Neural cell (in vitro differentiated cells): ENCODE data around the gene GLT8D1. TPM values are rescaled to one million over a fixed set of nuclear protein-coding genes. Genes with fewer than 3 reads are reported as not detected.

ENCODE experiments used
- H2AFZ ChIP-seq: fragments of 200-600, 300-800 bp; sonication (generic), shearing (Covaris generic); 2 replicates; pipeline ENCODE4 v1.6.0; 2014; ENCODE audit warnings: low read depth, mild to moderate bottlenecking, antibody characterized with exemption, low read length, moderate library complexity
- H3F3A ChIP-seq: fragments of 200-600 bp; shearing (Covaris generic); 2 replicates; pipeline ENCODE4 v1.6.1; 2016; ENCODE audit warnings: mild to moderate bottlenecking, moderate library complexity, mixed read lengths, antibody characterized with exemption, low read length; ENCODE audit not compliant: insufficient read depth, poor library complexity, severe bottlenecking
- H3K27ac ChIP-seq: fragments of 200-600, 300-800 bp; sonication (generic), shearing (Covaris generic); 2 replicates; pipeline ENCODE4 v1.5.1; 2014; ENCODE audit warnings: mild to moderate bottlenecking, low read length, moderate library complexity
- H3K27me3 ChIP-seq: fragments of 300-800, 200-600 bp; sonication (generic), shearing (Covaris generic); 2 replicates; pipeline ENCODE4 v1.6.0; 2014; ENCODE audit warnings: mild to moderate bottlenecking, low read depth, low read length, moderate library complexity; ENCODE audit not compliant: insufficient read depth
- H3K36me3 ChIP-seq: fragments of 300-800, 200-600 bp; sonication (generic), shearing (Covaris generic); 2 replicates; pipeline ENCODE4 v1.5.1; 2014; ENCODE audit warnings: mild to moderate bottlenecking, antibody characterized with exemption, low read length, moderate library complexity; ENCODE audit not compliant: insufficient read depth
- H3K4me2 ChIP-seq: fragments of 300-800, 200-600 bp; sonication (generic), shearing (Covaris generic); 2 replicates; pipeline ENCODE4 v1.6.0; 2014; ENCODE audit warnings: mild to moderate bottlenecking, low read length
- H3K4me3 ChIP-seq: fragments of 300-800, 200-600 bp; sonication (generic), shearing (Covaris generic); 2 replicates; pipeline ENCODE4 v1.5.1; 2014; ENCODE audit warnings: mild to moderate bottlenecking, low read length, moderate library complexity
- H3K79me2 ChIP-seq: fragments of 200-600 bp; shearing (Covaris generic); replicated peaks from 2 replicates; pipeline ENCODE4 v1.6.0; 2014; ENCODE audit warnings: mild to moderate bottlenecking, low read length, moderate library complexity; ENCODE audit not compliant: insufficient read depth
- H3K9ac ChIP-seq: fragments of 300-800, 200-600 bp; sonication (generic), shearing (Covaris generic); 2 replicates; pipeline ENCODE4 v1.6.1; 2016; ENCODE audit warnings: mild to moderate bottlenecking, low read length, mixed read lengths
- H3K9me2 ChIP-seq: fragments of 200-600 bp; shearing (Covaris generic); 2 replicates; pipeline ENCODE4 v1.6.1; 2016; ENCODE audit warnings: mild to moderate bottlenecking, low read length, mixed read lengths; ENCODE audit not compliant: insufficient read depth
- H3K9me3 ChIP-seq: fragments of 200-600, 300-800 bp; sonication (generic), shearing (Covaris generic); 2 replicates; pipeline ENCODE4 v1.6.1; 2016; ENCODE audit warnings: mild to moderate bottlenecking, mixed run types, low read length, moderate library complexity, mixed read lengths
- H4K20me1 ChIP-seq: fragments of 200-600 bp; shearing (Covaris generic); 2 replicates; pipeline ENCODE4 v1.6.1; 2016; ENCODE audit warnings: mild to moderate bottlenecking, mixed run types; ENCODE audit not compliant: insufficient read depth
- EP300 ChIP-seq: fragments of 450-650 bp; conservative IDR thresholded peaks from 2 replicates; pipeline ENCODE4 v1.6.1; 2014; ENCODE audit warnings: antibody characterized with exemption, mild to moderate bottlenecking, moderate library complexity; ENCODE audit not compliant: poor library complexity, severe bottlenecking
- EZH2 ChIP-seq: fragments of 200-600, 300-800 bp; shearing (Covaris generic), sonication (generic); IDR thresholded peaks from 2 replicates; pipeline ENCODE4 v1.6.1; 2014; ENCODE audit warnings: antibody characterized with exemption, low read length, borderline replicate concordance, mild to moderate bottlenecking; ENCODE audit not compliant: insufficient read depth, poor library complexity, severe bottlenecking
- MXI1 ChIP-seq: fragments of 450-650 bp; conservative IDR thresholded peaks from 2 replicates; pipeline ENCODE4 v1.6.1; 2014; ENCODE audit warnings: antibody characterized with exemption, mild to moderate bottlenecking; ENCODE audit not compliant: poor library complexity, severe bottlenecking
- POLR2AphosphoS5 ChIP-seq: IDR thresholded peaks from 2 replicates; pipeline ENCODE4 v1.6.1; 2012
- RAD21 ChIP-seq: fragments of 450-650 bp; conservative IDR thresholded peaks from 2 replicates; pipeline ENCODE4 v1.6.1; 2014; ENCODE audit warnings: antibody characterized with exemption, mild to moderate bottlenecking, moderate library complexity
- SMC3 ChIP-seq: fragments of 450-650 bp; conservative IDR thresholded peaks from 2 replicates; pipeline ENCODE4 v1.6.1; 2014; ENCODE audit warnings: antibody characterized with exemption, mild to moderate bottlenecking, moderate library complexity; ENCODE audit not compliant: poor library complexity
- TAF1 ChIP-seq: IDR thresholded peaks from 2 replicates; pipeline ENCODE4 v1.6.1; 2012; ENCODE audit warnings: low read depth
- polyA plus RNA-seq: library from polyadenylated mRNA; depleted of rRNA; stranded (reverse); fragments of >200 nt; gene quantifications from 2 replicates; pipeline ENCODE4 v1.2.3, GENCODE V29; 2014
- TF ChIP-seq, protein P1 (sequence below): IDR thresholded peaks from 2 replicates; pipeline ENCODE4 v1.6.1; 2012; ENCODE audit warnings: borderline replicate concordance
- TF ChIP-seq, protein P2 (sequence below): fragments of 450-650 bp; IDR thresholded peaks from 2 replicates; pipeline ENCODE4 v1.5.1; 2014; ENCODE audit warnings: antibody characterized with exemption, mild to moderate bottlenecking, moderate library complexity; ENCODE audit not compliant: poor library complexity, severe bottlenecking

The GLT8D1 gene
- polyA plus RNA-seq, 1 donor from 2014 or later: 182 TPM

DNA sequence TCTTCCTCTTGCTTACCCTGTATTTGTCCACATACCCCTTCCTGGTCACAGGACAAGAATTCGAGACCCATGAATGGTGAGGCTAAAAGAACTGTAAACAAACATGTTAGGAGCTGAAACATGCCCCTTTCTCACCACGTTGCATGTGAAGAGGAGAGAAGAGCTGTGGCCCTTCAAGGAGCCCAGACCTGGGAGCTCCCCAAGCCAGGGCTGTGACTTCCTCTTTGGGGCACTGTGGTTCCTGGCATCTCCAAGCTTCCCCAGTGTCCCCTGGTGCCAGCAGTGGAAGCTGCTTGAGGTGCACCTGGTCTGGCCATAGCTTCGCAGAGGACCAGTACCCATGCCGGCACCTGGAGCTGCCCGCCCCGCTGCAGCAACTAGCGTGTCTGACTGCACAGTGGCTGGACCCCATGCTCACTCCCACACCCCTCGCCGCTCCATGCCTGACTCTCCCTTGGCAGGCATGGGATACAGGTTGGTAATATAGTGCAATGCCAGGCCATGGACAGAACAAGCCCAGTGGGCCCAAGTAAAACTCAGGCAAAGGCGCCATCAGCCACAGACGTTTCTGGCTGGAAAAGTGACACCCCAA lies 10.2 kb upstream of the GLT8D1 start:
- H3K9me3 ChIP-seq: no peaks in the 10 kb centered on the region
- no peak overlapping the region for H3K9ac ChIP-seq
- H3K27ac ChIP-seq: no peak overlapping the region
- no peak overlapping the region for H3K4me3 ChIP-seq
- no peaks in the 10 kb centered on the region for H3F3A ChIP-seq
- H3K79me2 ChIP-seq: no peaks in the 10 kb centered on the region
- no peaks in the 10 kb centered on the region for H3K36me3 ChIP-seq
- no peak for TF ChIP-seq RAD21
- TF ChIP-seq, protein P1, sequence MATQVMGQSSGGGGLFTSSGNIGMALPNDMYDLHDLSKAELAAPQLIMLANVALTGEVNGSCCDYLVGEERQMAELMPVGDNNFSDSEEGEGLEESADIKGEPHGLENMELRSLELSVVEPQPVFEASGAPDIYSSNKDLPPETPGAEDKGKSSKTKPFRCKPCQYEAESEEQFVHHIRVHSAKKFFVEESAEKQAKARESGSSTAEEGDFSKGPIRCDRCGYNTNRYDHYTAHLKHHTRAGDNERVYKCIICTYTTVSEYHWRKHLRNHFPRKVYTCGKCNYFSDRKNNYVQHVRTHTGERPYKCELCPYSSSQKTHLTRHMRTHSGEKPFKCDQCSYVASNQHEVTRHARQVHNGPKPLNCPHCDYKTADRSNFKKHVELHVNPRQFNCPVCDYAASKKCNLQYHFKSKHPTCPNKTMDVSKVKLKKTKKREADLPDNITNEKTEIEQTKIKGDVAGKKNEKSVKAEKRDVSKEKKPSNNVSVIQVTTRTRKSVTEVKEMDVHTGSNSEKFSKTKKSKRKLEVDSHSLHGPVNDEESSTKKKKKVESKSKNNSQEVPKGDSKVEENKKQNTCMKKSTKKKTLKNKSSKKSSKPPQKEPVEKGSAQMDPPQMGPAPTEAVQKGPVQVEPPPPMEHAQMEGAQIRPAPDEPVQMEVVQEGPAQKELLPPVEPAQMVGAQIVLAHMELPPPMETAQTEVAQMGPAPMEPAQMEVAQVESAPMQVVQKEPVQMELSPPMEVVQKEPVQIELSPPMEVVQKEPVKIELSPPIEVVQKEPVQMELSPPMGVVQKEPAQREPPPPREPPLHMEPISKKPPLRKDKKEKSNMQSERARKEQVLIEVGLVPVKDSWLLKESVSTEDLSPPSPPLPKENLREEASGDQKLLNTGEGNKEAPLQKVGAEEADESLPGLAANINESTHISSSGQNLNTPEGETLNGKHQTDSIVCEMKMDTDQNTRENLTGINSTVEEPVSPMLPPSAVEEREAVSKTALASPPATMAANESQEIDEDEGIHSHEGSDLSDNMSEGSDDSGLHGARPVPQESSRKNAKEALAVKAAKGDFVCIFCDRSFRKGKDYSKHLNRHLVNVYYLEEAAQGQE: no peak
- no peak for TF ChIP-seq EZH2
- no peak for TF ChIP-seq MXI1
- TF ChIP-seq POLR2AphosphoS5: no peak
- TF ChIP-seq TAF1: no peak
- TF ChIP-seq, protein P2, sequence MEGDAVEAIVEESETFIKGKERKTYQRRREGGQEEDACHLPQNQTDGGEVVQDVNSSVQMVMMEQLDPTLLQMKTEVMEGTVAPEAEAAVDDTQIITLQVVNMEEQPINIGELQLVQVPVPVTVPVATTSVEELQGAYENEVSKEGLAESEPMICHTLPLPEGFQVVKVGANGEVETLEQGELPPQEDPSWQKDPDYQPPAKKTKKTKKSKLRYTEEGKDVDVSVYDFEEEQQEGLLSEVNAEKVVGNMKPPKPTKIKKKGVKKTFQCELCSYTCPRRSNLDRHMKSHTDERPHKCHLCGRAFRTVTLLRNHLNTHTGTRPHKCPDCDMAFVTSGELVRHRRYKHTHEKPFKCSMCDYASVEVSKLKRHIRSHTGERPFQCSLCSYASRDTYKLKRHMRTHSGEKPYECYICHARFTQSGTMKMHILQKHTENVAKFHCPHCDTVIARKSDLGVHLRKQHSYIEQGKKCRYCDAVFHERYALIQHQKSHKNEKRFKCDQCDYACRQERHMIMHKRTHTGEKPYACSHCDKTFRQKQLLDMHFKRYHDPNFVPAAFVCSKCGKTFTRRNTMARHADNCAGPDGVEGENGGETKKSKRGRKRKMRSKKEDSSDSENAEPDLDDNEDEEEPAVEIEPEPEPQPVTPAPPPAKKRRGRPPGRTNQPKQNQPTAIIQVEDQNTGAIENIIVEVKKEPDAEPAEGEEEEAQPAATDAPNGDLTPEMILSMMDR: no peak
- no peak for TF ChIP-seq SMC3
- no peak for TF ChIP-seq EP300
- no peaks in the 10 kb centered on the region for H3K9me2 ChIP-seq
- H2AFZ ChIP-seq: no peak overlapping the region
- no peaks in the 10 kb centered on the region for H3K27me3 ChIP-seq
- no peaks in the 10 kb centered on the region for H4K20me1 ChIP-seq
- H3K4me2 ChIP-seq: no peak overlapping the region

GRCh38 chr3:52714335-52715302 lies 9.0 kb upstream of the GLT8D1 start:
- no peak overlapping the region for H3K4me3 ChIP-seq
- no peak overlapping the region for H3K9ac ChIP-seq
- TF ChIP-seq RAD21 (no peak), EP300 (no peak), MXI1 (no peak), EZH2 (no peak), TAF1 (no peak), SMC3 (no peak), POLR2AphosphoS5 (no peak)
- TF ChIP-seq, protein P1: no peak
- TF ChIP-seq, protein P2: no peak
- no peak overlapping the region for H3K4me2 ChIP-seq
- no peaks in the 10 kb centered on the region for H3K9me3 ChIP-seq
- H2AFZ ChIP-seq: no peak overlapping the region
- no peaks in the 10 kb centered on the region for H3K27me3 ChIP-seq
- no peaks in the 10 kb centered on the region for H4K20me1 ChIP-seq
- H3F3A ChIP-seq: no peaks in the 10 kb centered on the region
- no peaks in the 10 kb centered on the region for H3K36me3 ChIP-seq
- no peaks in the 10 kb centered on the region for H3K79me2 ChIP-seq
- H3K27ac ChIP-seq: no peak overlapping the region
- no peaks in the 10 kb centered on the region for H3K9me2 ChIP-seq
